HG03175 (cell line): ENCODE data around the gene COL12A1.
A peak's percentile ranks its signal among the peaks of the same experiment; 100 is the strongest.

Source experiments
- ATAC-seq: cut with Tn5 transposase; IDR thresholded peaks from one replicate; pipeline ENCODE4 v1.9.1; 2021; ENCODE audit warnings: mild to moderate bottlenecking, moderate library complexity; ENCODE audit not compliant: unreplicated experiment

Gene COL12A1

GRCh38 chr6:75205776-75206575, at the start of gene COL12A1:
Gene COL12A1, minus strand, starts transcription at chr6:75206053. Its CDS starts 3,261 bp downstream, at chr6:75202792.
- no peak for ATAC-seq

DNA sequence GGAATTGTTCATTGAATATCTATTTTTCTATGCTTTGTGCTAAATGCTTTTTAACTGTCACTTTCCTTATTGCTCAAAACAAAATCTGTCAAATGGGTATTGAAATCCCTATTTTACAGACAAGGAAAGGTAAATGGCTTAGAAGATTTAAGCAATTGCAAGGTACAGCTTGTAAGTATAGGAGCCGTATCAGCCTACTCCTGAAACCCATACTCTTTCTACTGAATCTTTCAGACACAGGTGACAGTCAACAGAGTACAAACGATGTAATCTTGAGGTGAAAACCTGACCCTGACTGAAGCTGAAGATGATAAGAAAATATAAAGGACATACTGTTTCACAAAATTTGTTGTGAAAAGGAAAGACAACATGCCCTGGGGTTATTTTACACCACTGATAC, 44.7 kb upstream of the COL12A1 start:
- no peak for ATAC-seq

DNA sequence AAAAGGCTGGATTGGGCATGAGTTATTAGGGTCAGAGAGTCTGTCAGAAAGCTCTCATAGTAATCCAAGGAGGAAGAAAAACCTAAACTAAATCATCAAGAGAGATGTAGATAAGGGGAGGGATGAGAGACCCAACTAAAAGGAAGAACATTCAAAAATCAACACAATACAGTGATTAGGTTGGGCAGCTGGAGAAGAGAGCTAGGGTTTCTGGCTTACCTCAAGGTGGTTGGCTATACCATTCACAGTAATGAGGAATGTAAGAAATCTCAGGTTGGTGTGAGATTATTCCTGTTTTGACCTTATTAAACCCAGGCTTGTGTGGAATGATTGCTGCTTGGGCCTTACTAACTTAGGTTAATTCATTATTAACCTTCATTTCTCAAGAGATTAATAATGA, 44.0 kb upstream of the COL12A1 start:
- no peak for ATAC-seq

- ATAC-seq, result no peak
These were observed 40.5 kb upstream of the COL12A1 start for GRCh38 chr6:75246386-75246785.

- ATAC-seq, result peak; percentile 5
These were observed 38.3 kb upstream of the COL12A1 start for GRCh38 chr6:75244063-75244584.

DNA sequence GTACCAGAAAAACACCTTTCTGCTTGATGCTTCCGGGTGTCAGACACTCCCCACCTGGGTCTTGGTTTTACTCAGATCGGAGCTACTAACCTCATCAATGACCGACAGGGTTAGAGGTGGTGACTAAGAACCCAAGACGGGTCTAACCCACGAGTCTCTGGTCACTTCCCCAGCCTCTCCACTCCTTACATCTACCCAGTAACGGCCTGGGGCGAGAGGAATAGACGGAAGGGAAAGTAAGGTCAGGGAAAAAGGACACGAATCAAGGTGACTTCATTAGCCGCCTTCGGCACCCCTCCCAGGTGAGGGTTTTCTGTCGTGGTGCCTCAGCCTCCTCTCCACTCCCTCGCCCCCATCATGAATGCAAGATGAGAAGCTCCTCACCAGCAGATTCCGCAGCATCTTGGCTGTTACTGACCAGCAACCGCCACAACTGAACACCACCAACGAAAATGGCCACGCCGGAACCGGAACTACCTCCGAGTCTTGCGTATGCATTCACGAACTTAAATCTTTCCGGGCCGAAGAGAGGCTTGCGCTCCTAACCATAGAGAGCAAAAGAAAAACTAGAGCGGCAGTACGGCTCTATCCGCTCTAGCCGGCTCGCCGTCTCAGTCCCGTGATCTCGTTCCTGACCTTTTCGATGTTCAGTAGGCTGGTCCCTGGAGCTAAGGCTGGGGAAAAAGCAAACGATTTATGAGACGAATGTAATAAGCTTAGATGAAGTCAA, 37.6 kb upstream of the COL12A1 start, which contains the start of gene COX7A2:
COX7A2 (minus strand) TSS at position 469 of the 730 bp plus-strand sequence; CDS start at position 402, 67 bp downstream.
- peak; percentile 95 for ATAC-seq

DNA sequence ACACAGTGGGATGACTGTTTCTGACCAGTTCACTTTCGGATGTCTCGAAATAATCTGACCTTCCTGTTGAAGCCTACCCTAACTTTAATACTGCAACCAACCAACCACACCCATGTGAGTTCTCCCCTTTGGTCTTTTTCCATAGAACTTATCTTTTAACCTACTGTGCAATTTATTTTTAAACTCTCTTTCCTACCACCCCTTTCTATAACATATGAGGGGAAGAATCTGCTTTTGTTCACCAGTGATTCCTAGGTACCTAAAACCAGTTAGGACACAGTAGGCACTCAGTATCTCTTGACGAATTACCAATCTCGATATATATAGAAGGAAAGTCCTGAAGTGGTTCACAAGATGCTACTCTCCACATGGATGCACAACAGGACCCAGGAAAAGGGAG, 30.8 kb upstream of the COL12A1 start:
- ATAC-seq, result no peak

GRCh38 chr6:75235271-75235670, 29.4 kb upstream of the COL12A1 start:
- no peak for ATAC-seq

DNA sequence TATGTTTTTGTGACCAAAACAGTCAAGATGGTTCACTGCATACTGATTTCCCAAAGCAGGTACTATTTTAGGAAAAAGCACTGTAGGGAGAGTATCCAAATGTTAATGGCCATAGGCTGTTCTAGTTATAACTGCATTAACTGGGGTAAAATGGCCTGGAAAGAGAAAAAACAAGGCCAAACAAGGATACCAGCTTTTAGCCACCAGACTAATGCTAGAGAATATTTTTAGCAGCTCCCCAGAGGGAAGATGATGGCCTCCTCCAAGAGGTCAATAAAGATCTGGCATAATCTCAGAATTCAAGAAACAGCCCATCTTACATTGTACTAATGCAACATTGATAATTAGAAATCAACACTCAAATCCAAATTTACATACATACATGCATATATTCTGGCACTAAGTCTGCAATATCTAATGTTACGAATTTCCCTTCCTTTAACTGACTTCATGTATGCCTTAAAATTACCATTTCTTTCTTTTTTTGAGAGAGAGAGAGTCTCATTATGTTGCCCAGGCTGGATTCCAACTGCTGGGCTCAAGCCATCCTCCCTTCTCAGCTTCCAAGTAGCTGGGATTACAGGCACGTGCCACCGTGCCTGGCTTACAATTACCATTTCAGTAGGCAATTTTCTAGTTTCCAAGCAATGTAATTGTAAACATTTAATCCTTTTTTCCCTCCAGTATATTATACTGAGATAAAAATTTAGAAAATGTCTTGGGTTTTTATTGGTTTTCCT, 28.4 kb upstream of the COL12A1 start:
- no peak for ATAC-seq

- no peak for ATAC-seq
These were observed 27.3 kb upstream of the COL12A1 start for GRCh38 chr6:75233092-75233615.

- ATAC-seq, result no peak
These were observed 24.9 kb upstream of the COL12A1 start for GRCh38 chr6:75230484-75231325.

DNA sequence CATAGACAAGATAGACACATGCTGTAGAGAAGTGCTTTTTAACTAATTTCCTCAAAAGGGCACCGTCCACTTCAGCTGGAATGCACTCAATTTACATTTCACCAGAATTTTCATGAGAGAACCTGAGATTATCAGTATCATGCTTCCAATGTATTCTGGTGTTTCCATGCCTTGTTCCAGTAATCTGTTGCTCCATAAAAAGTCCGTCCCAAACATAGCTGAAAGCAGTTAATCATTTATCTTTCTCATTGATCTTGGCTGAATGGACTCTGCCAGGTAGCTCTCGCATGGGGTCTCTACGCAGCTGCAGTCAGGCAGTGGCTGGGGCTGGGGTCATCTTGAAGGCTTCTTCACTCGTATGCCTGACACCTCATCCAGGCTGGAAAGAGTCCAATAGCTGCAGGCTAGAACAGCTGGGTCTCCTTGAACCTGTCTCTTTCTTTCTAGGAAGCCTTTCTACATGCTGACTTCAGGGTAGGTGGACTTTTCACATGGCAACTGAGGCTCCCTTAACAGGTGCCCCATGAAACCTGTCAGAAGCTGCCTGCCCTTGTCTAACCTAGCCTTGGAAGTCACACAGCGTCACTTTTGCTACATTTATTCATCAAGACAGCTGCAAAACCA, 18.6 kb upstream of the COL12A1 start:
- ATAC-seq, result no peak

DNA sequence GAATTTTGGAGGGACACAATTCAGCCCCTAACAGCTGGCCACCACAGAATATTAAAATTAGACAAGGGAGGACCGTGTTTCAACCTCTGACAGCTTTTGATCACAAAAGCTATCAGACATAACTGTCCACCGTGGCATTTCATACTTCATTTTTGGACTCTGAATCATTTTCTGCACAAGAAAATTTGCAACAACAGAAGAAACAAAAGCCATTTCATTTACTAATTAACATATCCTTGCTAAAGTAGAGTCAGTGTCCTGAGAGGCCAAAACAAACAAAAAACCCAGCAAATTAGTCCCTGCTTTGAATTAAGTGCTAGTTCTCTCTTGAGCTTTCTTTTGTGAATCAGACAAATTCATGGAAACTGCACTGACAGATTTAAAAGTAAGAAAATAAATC, 17.6 kb upstream of the COL12A1 start:
- no peak for ATAC-seq

GRCh38 chr6:75222261-75222660, 16.4 kb upstream of the COL12A1 start:
- no peak for ATAC-seq

GRCh38 chr6:75221116-75221515, 15.3 kb upstream of the COL12A1 start:
- no peak for ATAC-seq

DNA sequence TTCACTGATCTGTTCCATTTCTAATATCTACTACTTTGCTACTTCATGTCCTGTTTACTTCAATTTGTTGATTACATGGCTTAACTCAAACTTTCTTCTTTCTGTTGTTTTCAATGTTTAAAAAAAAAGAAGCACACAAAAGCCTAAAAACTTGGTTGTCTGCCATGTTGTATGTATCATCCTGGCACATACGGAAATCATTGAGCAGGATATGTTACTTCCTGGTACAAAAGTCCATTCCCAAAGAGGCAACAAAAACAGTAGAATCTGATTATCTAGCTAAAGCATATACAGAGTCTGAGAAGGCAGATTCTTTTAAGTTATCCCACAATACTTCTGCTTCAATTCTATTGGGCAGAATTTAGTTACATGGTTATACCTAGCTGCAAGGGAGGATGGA, 14.5 kb upstream of the COL12A1 start:
- ATAC-seq, result no peak

DNA sequence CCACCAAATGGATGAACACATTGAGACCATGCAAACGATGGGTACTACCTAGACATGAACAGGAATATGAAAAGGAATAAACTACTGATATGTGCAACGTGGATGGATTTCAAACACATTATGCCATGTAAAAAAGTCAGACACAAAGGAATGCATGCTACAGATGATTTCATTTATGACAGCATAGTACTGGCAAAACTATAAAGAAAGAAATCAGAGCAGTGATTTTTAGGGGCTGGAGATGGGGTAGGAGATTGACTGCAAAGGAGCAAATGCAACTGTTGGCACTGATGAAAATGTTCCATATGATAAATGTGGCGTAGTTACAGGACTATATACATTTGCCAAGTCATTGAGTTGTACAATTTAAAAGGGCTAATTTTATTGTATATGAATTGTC, 13.4 kb upstream of the COL12A1 start:
- ATAC-seq, result no peak

DNA sequence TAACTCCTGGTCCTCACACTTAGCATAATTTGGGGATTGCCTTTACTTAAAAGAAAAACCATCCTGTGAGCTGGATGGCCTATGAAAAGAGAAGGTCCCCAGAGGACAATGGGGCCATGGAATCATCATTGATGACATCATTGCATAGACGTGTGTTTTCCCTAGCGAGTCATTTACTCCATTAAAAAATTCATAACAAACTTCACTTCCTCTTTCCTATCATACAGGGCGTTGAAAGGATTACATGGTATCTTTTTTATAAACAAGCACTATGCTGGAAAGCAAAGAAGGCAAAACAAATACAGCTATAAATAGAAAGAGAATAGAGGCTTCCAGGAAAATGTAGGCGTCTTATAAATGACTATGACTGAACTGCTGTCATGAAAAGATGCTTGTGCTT, 11.3 kb upstream of the COL12A1 start:
- ATAC-seq, result no peak

- no peak for ATAC-seq
These were observed 9.4 kb upstream of the COL12A1 start for GRCh38 chr6:75215291-75215690.

DNA sequence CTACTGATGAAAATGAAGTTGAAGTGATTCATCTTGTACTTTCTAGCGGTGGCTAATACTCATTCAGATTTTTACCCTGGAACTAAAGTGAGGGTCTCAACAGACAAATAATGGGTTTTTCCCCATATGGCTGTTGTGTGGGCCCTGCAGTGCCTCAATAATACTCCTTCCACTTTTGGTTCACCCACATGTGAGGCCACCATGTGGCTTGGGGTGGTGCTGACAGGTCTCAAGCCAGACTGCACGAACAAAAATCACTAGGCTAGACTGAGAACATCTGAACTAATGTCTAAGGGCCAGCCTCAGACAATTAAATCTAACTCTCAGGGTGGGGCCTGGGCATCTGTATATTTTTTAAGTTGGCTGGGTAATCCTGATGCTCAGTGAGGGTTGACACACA, 7.9 kb upstream of the COL12A1 start:
- no peak for ATAC-seq
